ENCODE data around the gene ST3GAL3.

Gene ST3GAL3

GRCh38 chr1:43893006-43893405 lies 185.7 kb downstream of the ST3GAL3 start:
- Histone ChIP-seq H3K4me3 (replicated peaks; ENCODE audit: insufficient read depth, low read length) (no peak overlapping the region), H3K27ac (replicated peaks) (no peak overlapping the region), H3K27me3 (ENCODE audit: insufficient read depth, poor library complexity, severe bottlenecking) (no peaks in the 10 kb centered on the region)
- no peak for TF ChIP-seq GABPA (IDR thresholded peaks at IDR 0.05; ENCODE audit: low read depth)
- no peak for TF ChIP-seq SPI1 (IDR thresholded peaks at IDR 0.05; ENCODE audit: borderline replicate concordance, low read depth)
- no peak for TF ChIP-seq REST (IDR thresholded peaks at IDR 0.05; ENCODE audit: insufficient replicate concordance, low read depth)
- no peak for TF ChIP-seq CTCF (IDR thresholded peaks at IDR 0.05; ENCODE audit: insufficient read depth, low read length)
- no peak for TF ChIP-seq POLR2AphosphoS5 (IDR thresholded peaks at IDR 0.05; ENCODE audit: low read depth)
- DNase-seq (ENCODE audit: low read depth in 1 of 2, low spot score in 1 of 2) = no peak

- no peak for TF ChIP-seq REST (IDR thresholded peaks at IDR 0.05; ENCODE audit: insufficient replicate concordance, low read depth)
- no peak for TF ChIP-seq GABPA (IDR thresholded peaks at IDR 0.05; ENCODE audit: low read depth)
- no peak for TF ChIP-seq CTCF (IDR thresholded peaks at IDR 0.05; ENCODE audit: insufficient read depth, low read length)
- no peak for TF ChIP-seq POLR2AphosphoS5 (IDR thresholded peaks at IDR 0.05; ENCODE audit: low read depth)
- TF ChIP-seq SPI1 (IDR thresholded peaks at IDR 0.05; ENCODE audit: borderline replicate concordance, low read depth) = no peak
- no peak overlapping the region for H3K27ac ChIP-seq (replicated peaks)
- H3K27me3 ChIP-seq (ENCODE audit: insufficient read depth, poor library complexity, severe bottlenecking) = no peaks in the 10 kb centered on the region
- H3K4me3 ChIP-seq (replicated peaks; ENCODE audit: insufficient read depth, low read length) = no peak overlapping the region
- DNase-seq (ENCODE audit: low read depth in 1 of 2, low spot score in 1 of 2) = no peak
Measured at GRCh38 chr1:43898981-43899380, 191.6 kb downstream of the ST3GAL3 start.

- Histone ChIP-seq H3K4me3 (replicated peaks; ENCODE audit: insufficient read depth, low read length) (no peak overlapping the region), H3K27me3 (ENCODE audit: insufficient read depth, poor library complexity, severe bottlenecking) (no peaks in the 10 kb centered on the region), H3K27ac (replicated peaks) (no peak overlapping the region)
- DNase-seq (ENCODE audit: low read depth in 1 of 2, low spot score in 1 of 2) = no peak
- TF ChIP-seq REST (IDR thresholded peaks at IDR 0.05; ENCODE audit: insufficient replicate concordance, low read depth) (no peak), CTCF (IDR thresholded peaks at IDR 0.05; ENCODE audit: insufficient read depth, low read length) (no peak), SPI1 (IDR thresholded peaks at IDR 0.05; ENCODE audit: borderline replicate concordance, low read depth) (no peak), GABPA (IDR thresholded peaks at IDR 0.05; ENCODE audit: low read depth) (no peak), POLR2AphosphoS5 (IDR thresholded peaks at IDR 0.05; ENCODE audit: low read depth) (no peak)
Measured at GRCh38 chr1:43900386-43900785, 193.1 kb downstream of the ST3GAL3 start.

Measured in HL-60 (cell line).